Measurements from ENCODE around the gene CTBP1. TPM values are rescaled to one million over a fixed set of nuclear protein-coding genes. Genes with fewer than 3 reads are reported as not detected.

The CTBP1 gene
- total RNA-seq, 4 donors from 2014 or later: 89.9 to 169 (median 107) TPM

GRCh38 chr4:1216869-1217294, 32.0 kb downstream of the CTBP1 start:
- TF ChIP-seq CTCF (IDR thresholded peaks at IDR 0.05; ENCODE audit: low read depth): no peak

DNA sequence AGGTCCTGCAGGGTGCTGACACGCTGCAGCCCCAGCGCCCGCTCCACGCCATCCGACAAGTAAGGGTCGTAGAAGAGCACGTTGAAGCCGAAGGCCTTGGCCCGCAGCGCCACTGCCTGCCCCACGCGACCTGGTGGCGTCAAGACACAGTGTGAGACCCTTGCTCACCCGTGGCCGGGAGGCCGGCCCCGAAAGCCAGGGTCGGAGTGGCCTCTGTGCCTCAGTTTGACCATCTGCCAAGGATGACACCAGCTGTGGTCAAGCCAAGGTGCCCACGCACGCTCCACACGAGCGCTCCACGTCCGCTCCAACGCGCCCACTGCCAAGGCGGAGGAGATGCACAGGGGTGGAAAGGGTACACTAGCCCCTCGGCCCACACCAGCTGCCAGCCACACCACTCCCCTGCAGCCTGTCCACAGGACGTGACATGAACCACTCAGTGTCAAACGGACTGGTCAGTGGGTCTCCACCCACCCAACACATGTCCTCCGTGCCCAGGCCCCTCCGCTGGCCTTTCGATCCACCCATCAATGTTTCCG, 32.8 kb downstream of the CTBP1 start:
- no peak for TF ChIP-seq CTCF (IDR thresholded peaks at IDR 0.05; ENCODE audit: low read depth)

DNA sequence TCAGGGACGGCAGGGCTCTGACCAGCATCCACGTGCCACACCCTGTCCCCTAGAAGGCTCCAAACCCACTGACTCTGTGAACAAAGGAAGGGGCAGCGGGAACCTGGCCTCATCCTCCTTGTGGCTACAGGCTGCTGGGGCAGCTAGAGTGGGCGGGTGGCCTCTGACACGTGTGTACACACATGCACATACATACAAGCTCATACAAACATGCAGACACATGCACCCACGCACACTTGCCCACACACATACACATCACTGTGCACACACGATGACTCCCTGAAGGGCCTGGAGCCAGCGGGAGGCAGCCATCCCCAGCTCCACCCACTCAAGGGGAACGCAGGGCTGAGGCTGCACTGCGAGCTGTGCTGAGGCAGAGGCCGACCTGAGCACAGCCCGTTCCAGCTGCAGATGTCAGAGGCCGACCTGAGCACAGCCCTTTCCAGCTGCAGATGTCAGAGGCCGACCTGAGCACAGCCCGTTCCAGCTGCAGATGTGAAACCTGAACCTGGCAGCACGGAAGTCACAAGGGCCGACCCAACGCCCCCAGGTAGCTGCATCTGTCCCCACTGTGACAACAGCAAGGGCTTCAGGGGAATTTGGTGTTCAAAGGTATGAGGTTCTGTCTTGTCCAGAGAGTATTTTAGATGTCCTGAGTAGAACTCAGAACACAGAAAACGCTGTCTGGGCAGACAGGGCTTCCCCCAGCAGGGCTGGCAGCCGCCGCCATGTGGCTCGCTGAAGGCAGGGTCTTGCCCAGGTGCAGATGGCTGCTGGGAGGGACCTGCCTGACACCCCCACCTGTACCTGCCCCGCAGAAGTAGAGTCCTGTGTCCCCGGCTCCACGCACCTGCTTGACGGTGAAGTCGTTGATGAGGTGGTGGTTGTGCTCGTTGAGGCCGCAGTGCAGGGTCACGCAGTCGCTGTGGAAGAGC, 33.5 kb downstream of the CTBP1 start:
- TF ChIP-seq CTCF (IDR thresholded peaks at IDR 0.05; ENCODE audit: low read depth): no peak

DNA sequence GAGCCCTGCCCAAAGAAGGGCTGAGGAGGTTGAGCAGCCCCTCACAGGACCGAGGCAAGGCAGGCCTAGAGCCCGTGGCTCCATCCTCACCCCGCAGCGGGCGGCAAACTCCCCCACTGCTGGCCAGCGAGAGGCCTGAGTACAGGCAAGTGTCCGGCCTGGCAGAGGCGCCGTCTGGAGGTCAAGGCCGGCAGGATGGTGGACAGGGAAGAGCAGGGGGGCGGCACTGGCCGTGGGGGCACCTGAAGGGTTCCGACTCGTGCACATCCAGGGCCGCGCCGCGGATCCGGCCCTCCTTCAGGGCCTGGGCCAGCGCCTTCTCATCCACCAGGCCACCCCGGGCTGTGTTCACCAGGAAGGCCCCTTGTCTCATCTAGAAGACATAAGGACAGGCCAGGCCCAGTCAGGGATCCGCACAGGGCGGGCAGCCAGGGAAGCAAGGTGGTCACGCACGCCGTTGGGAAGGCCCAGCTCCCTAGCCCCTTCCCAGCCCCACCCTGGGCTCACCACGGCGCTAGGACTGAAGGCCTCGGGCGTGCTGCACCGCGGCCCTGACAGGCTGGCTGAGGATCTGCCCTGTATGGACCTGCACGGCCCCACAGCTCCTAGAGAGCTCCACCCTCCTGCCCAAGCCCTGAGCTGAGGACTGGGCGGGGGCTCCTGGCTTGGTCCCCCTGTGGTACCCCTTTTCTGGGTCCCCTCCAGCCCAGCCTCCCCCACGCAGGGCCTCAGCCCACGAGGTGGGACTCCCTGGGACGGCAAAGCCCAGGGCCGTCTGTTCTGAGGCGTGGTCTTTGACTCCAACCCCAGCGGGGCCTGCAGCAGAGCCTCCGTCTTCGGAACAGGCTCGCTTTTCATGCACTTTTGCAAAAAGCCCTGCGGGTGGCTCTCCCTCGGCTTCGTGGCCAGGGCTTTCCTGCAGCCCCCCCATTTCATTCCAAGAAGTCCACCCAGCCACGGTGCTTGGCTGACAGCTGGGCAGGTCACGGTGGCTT, 34.5 kb downstream of the CTBP1 start:
- no peak for TF ChIP-seq CTCF (IDR thresholded peaks at IDR 0.05; ENCODE audit: low read depth)

DNA sequence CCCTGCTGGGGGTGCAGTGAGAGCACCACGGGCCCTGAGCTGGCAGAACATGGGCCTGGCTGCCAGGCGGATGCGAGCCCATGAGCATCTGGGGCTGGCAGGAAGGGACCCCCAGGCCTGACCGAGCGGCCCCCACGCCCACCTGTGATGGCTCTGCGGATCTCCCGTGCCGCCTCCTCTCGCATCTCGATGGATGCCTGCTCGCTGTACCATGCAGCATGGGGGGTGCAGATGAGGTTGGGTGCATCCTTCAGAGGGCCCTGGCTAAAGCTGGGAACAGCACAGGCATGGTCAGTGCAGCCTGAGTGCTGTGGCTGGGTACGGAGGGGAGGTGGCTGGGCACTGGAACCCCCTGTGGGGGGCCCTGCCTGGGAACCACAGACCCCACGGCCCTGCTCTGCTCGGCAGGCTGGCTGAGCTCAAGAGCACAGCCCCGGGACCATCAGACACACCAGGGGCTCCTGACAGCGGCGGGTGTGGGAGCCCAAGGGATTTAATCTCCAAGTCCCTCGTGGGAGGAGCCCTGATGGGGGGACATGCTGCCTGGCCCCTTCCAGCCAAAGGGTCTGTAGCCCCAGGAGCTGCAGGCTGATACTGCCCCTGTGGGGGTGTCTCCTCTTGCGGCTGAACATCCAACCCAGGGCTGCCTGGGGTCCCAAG, 35.5 kb downstream of the CTBP1 start:
- TF ChIP-seq CTCF (IDR thresholded peaks at IDR 0.05; ENCODE audit: low read depth): no peak

DNA sequence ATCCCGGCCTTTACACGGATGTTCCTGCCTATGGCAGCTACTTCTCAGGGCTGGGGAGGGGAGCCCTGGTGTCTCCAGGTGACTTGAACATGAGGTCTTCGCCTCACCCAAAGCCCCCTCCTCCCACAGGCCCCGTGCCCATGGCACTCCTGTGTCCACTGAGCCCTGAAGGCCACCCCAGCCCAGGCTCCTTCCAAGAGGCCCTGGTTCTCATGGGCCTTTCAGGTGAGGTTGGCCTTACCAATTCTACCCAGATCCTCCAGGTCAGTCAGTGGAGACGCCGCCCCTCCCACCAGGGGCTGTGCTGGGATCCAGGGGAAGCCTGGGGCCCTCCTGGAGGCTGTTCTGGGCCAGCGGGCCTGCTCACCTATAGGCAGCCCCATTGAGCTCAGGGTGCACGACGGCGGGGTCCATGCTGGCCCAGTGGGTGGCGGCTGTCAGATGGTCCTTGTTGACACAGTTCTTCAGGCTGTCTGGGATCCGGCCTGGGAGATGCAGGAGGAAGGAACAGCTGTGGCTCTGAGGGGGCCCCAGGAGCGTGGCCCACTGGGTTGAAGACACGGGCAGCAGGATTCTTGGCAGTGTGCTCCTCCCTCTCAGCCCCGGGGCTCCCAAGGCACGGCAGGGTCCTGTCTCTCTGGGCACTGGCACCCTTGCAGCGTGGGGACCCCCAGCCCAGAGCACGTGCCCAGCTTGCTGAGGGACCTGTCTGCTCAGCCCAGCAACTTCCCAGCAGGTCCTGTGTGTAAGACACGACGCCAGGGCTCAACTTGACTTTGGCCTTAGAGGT, 36.2 kb downstream of the CTBP1 start:
- no peak for TF ChIP-seq CTCF (IDR thresholded peaks at IDR 0.05; ENCODE audit: low read depth)
